Measurements from ENCODE around the gene SAXO1. TPM values are rescaled to one million over a fixed set of nuclear protein-coding genes. Genes with fewer than 3 reads are reported as not detected.

SAXO1 gene
- total RNA-seq, 5 donors from 2014 or later (not counting 1 experiment from before 2014, with no cell fraction given) = 0.19 to 0.79 (median 0.41) TPM; not detected in 1

- WGBS (ENCODE audit: insufficient coverage) = no CpG with 5 or more reads among the region's 2 CpGs
- peaks cover 3% of the 10 kb centered on the region for H3K36me3 Mint-ChIP-seq
- no peak overlapping the region for H3K4me3 ChIP-seq (ENCODE audit: control insufficient read depth in 1 of 2, extremely low read depth in 1 of 2, low read length in 1 of 2)
- ATAC-seq (replicated peaks in 1 of 4) = no peak
- H3K27ac ChIP-seq (ENCODE audit: low read length) = no peak overlapping the region
- H3K4me1 ChIP-seq (ENCODE audit: control insufficient read depth in 1 of 2, extremely low read depth in 1 of 2, insufficient read depth in 2 of 2, low read length in 2 of 2) = no peaks in the 10 kb centered on the region
- peaks cover 22 to 42% of the 10 kb centered on the region in 2 donors for H3K27me3 Mint-ChIP-seq
- no peak for DNase-seq
- H3K27ac Mint-ChIP-seq = no peak overlapping the region
- peaks cover 3 to 6% (median 6%) of the 10 kb centered on the region in 3 donors for H3K4me1 Mint-ChIP-seq
- H3K9me3 ChIP-seq = no peaks in the 10 kb centered on the region
- H3K36me3 ChIP-seq (ENCODE audit: control insufficient read depth in 2 of 2, extremely low read depth in 1 of 2, insufficient read depth in 1 of 2, low read length in 1 of 2) = no peaks in the 10 kb centered on the region
- CTCF ChIA-PET = no interaction called here
- peaks cover 3 to 8% (median 6%) of the 10 kb centered on the region in 3 donors for H3K9me3 Mint-ChIP-seq
- H3K4me3 Mint-ChIP-seq = no peak overlapping the region
- peaks cover 0 to 22% of the 10 kb centered on the region in 2 experiments for H3K27me3 ChIP-seq (replicated peaks in 1 of 2; ENCODE audit: control insufficient read depth in 2 of 2, extremely low read depth in 1 of 2, insufficient read depth in 2 of 2, low read length in 1 of 2)
- POLR2A ChIA-PET = no interaction called here
Observed at GRCh38 chr9:18971404-18971803, 61.6 kb downstream of the SAXO1 start.

- Histone ChIP-seq H3K4me1 (ENCODE audit: control insufficient read depth in 1 of 2, extremely low read depth in 1 of 2, insufficient read depth in 2 of 2, low read length in 2 of 2) (no peaks in the 10 kb centered on the region), H3K27ac (ENCODE audit: low read length) (no peak overlapping the region), H3K4me3 (ENCODE audit: control insufficient read depth in 1 of 2, extremely low read depth in 1 of 2, low read length in 1 of 2) (no peak overlapping the region), H3K27me3 (replicated peaks in 1 of 2; ENCODE audit: control insufficient read depth in 2 of 2, extremely low read depth in 1 of 2, insufficient read depth in 2 of 2, low read length in 1 of 2) (peaks cover 0 to 22% of the 10 kb centered on the region in 2 experiments), H3K9me3 (no peaks in the 10 kb centered on the region), H3K36me3 (ENCODE audit: control insufficient read depth in 2 of 2, extremely low read depth in 1 of 2, insufficient read depth in 1 of 2, low read length in 1 of 2) (no peaks in the 10 kb centered on the region)
- H3K4me3 Mint-ChIP-seq = no peak overlapping the region
- peaks cover 8 to 16% (median 14%) of the 10 kb centered on the region in 3 donors for H3K9me3 Mint-ChIP-seq
- peaks cover 23 to 42% of the 10 kb centered on the region in 2 donors for H3K27me3 Mint-ChIP-seq
- no peak for DNase-seq
- POLR2A ChIA-PET = no interaction called here
- H3K4me1 Mint-ChIP-seq = no peaks in the 10 kb centered on the region
- CTCF ChIA-PET = no interaction called here
- no peak for ATAC-seq (replicated peaks in 1 of 4)
- WGBS (ENCODE audit: insufficient coverage) = 100% methylated on average over 1 of the region's 2 CpGs
- peaks cover 3% of the 10 kb centered on the region for H3K36me3 Mint-ChIP-seq
- H3K27ac Mint-ChIP-seq = no peak overlapping the region
Observed at GRCh38 chr9:18970393-18970792, 62.6 kb downstream of the SAXO1 start.

GRCh38 chr9:18969128-18969527 lies 63.9 kb downstream of the SAXO1 start:
- peaks cover 3% of the 10 kb centered on the region for H3K36me3 Mint-ChIP-seq
- H3K27ac Mint-ChIP-seq = no peak overlapping the region
- peaks cover 23 to 40% of the 10 kb centered on the region in 2 donors for H3K27me3 Mint-ChIP-seq
- H3K9me3 Mint-ChIP-seq = peaks cover 8 to 29% (median 14%) of the 10 kb centered on the region in 3 donors
- Histone ChIP-seq H3K27me3 (replicated peaks in 1 of 2; ENCODE audit: control insufficient read depth in 2 of 2, extremely low read depth in 1 of 2, insufficient read depth in 2 of 2, low read length in 1 of 2) (peaks cover 0 to 22% of the 10 kb centered on the region in 2 experiments), H3K4me1 (ENCODE audit: control insufficient read depth in 1 of 2, extremely low read depth in 1 of 2, insufficient read depth in 2 of 2, low read length in 2 of 2) (no peaks in the 10 kb centered on the region), H3K9me3 (no peaks in the 10 kb centered on the region), H3K27ac (ENCODE audit: low read length) (no peak overlapping the region), H3K4me3 (ENCODE audit: control insufficient read depth in 1 of 2, extremely low read depth in 1 of 2, low read length in 1 of 2) (no peak overlapping the region), H3K36me3 (ENCODE audit: control insufficient read depth in 2 of 2, extremely low read depth in 1 of 2, insufficient read depth in 1 of 2, low read length in 1 of 2) (no peaks in the 10 kb centered on the region)
- H3K4me3 Mint-ChIP-seq = no peak overlapping the region
- DNase-seq = no peak
- no peaks in the 10 kb centered on the region for H3K4me1 Mint-ChIP-seq
- POLR2A ChIA-PET = no interaction called here
- no peak for ATAC-seq (replicated peaks in 1 of 4)
- 29% methylated on average over 1 of the region's 3 CpGs for WGBS (ENCODE audit: insufficient coverage)
- CTCF ChIA-PET = no interaction called here

- CTCF ChIA-PET = no interaction called here
- Histone ChIP-seq H3K36me3 (ENCODE audit: control insufficient read depth in 2 of 2, extremely low read depth in 1 of 2, insufficient read depth in 1 of 2, low read length in 1 of 2) (no peaks in the 10 kb centered on the region), H3K27ac (ENCODE audit: low read length) (no peak overlapping the region), H3K27me3 (replicated peaks in 1 of 2; ENCODE audit: control insufficient read depth in 2 of 2, extremely low read depth in 1 of 2, insufficient read depth in 2 of 2, low read length in 1 of 2) (peaks cover 0 to 13% of the 10 kb centered on the region in 2 experiments), H3K4me3 (ENCODE audit: control insufficient read depth in 1 of 2, extremely low read depth in 1 of 2, low read length in 1 of 2) (no peak overlapping the region), H3K9me3 (no peaks in the 10 kb centered on the region), H3K4me1 (ENCODE audit: control insufficient read depth in 1 of 2, extremely low read depth in 1 of 2, insufficient read depth in 2 of 2, low read length in 2 of 2) (no peaks in the 10 kb centered on the region)
- Mint-ChIP-seq H3K27me3 (peaks cover 12 to 22% of the 10 kb centered on the region in 2 donors), H3K9me3 (peaks cover 0 to 4% (median 0%) of the 10 kb centered on the region in 3 donors), H3K4me3 (no peak overlapping the region), H3K36me3 (no peaks in the 10 kb centered on the region), H3K4me1 (no peaks in the 10 kb centered on the region), H3K27ac (no peak overlapping the region)
- ATAC-seq (replicated peaks in 1 of 4) (no peak), DNase-seq (no peak)
- 60% methylated on average over 1 of the region's 2 CpGs for WGBS (ENCODE audit: insufficient coverage)
- POLR2A ChIA-PET = no interaction called here
Observed at GRCh38 chr9:18955626-18956025, 77.4 kb downstream of the SAXO1 start.

- no peak overlapping the region for H3K27ac ChIP-seq (ENCODE audit: low read length)
- no peaks in the 10 kb centered on the region for H3K4me1 ChIP-seq (ENCODE audit: control insufficient read depth in 1 of 2, extremely low read depth in 1 of 2, insufficient read depth in 2 of 2, low read length in 2 of 2)
- Mint-ChIP-seq H3K4me1 (no peaks in the 10 kb centered on the region), H3K27ac (no peak overlapping the region), H3K4me3 (no peak overlapping the region), H3K9me3 (no peaks in the 10 kb centered on the region), H3K36me3 (no peaks in the 10 kb centered on the region), H3K27me3 (peaks cover 5 to 14% of the 10 kb centered on the region in 2 donors)
- CTCF ChIA-PET = no interaction called here
- ATAC-seq (replicated peaks in 1 of 4) (no peak), DNase-seq (no peak)
- H3K27me3 ChIP-seq (replicated peaks in 1 of 2; ENCODE audit: control insufficient read depth in 2 of 2, extremely low read depth in 1 of 2, insufficient read depth in 2 of 2, low read length in 1 of 2) = peaks cover 0 to 6% of the 10 kb centered on the region in 2 experiments
- H3K9me3 ChIP-seq = no peaks in the 10 kb centered on the region
- no CpG with 5 or more reads among the region's 1 CpG for WGBS (ENCODE audit: insufficient coverage)
- no peaks in the 10 kb centered on the region for H3K36me3 ChIP-seq (ENCODE audit: control insufficient read depth in 2 of 2, extremely low read depth in 1 of 2, insufficient read depth in 1 of 2, low read length in 1 of 2)
- no peak overlapping the region for H3K4me3 ChIP-seq (ENCODE audit: control insufficient read depth in 1 of 2, extremely low read depth in 1 of 2, low read length in 1 of 2)
- POLR2A ChIA-PET = no interaction called here
Observed at GRCh38 chr9:18951936-18952335, 81.1 kb downstream of the SAXO1 start.

GRCh38 chr9:18947892-18948339 lies 85.1 kb downstream of the SAXO1 start:
- H3K9me3 ChIP-seq = no peaks in the 10 kb centered on the region
- Mint-ChIP-seq H3K27me3 (peaks cover 3 to 6% of the 10 kb centered on the region in 2 donors), H3K4me3 (no peak overlapping the region), H3K27ac (no peak overlapping the region), H3K9me3 (no peaks in the 10 kb centered on the region), H3K36me3 (no peaks in the 10 kb centered on the region), H3K4me1 (no peaks in the 10 kb centered on the region)
- DNase-seq = peak in 1 of 35 experiments; percentile 4
- ATAC-seq (replicated peaks in 1 of 4) = no peak
- no peak overlapping the region for H3K4me3 ChIP-seq (ENCODE audit: control insufficient read depth in 1 of 2, extremely low read depth in 1 of 2, low read length in 1 of 2)
- H3K27me3 ChIP-seq (replicated peaks in 1 of 2; ENCODE audit: control insufficient read depth in 2 of 2, extremely low read depth in 1 of 2, insufficient read depth in 2 of 2, low read length in 1 of 2) = no peaks in the 10 kb centered on the region
- CTCF ChIA-PET = no interaction called here
- POLR2A ChIA-PET = no interaction called here
- no peaks in the 10 kb centered on the region for H3K4me1 ChIP-seq (ENCODE audit: control insufficient read depth in 1 of 2, extremely low read depth in 1 of 2, insufficient read depth in 2 of 2, low read length in 2 of 2)
- H3K27ac ChIP-seq (ENCODE audit: low read length) = no peak overlapping the region
- H3K36me3 ChIP-seq (ENCODE audit: control insufficient read depth in 2 of 2, extremely low read depth in 1 of 2, insufficient read depth in 1 of 2, low read length in 1 of 2) = no peaks in the 10 kb centered on the region
- WGBS (ENCODE audit: insufficient coverage) = 72% methylated on average over 2 of the region's 4 CpGs

- no peaks in the 10 kb centered on the region for H3K27me3 ChIP-seq (replicated peaks in 1 of 2; ENCODE audit: control insufficient read depth in 2 of 2, extremely low read depth in 1 of 2, insufficient read depth in 2 of 2, low read length in 1 of 2)
- no peak overlapping the region for H3K4me3 ChIP-seq (ENCODE audit: control insufficient read depth in 1 of 2, extremely low read depth in 1 of 2, low read length in 1 of 2)
- Mint-ChIP-seq H3K27ac (no peak overlapping the region), H3K27me3 (peaks cover 6 to 12% of the 10 kb centered on the region in 2 donors), H3K9me3 (no peaks in the 10 kb centered on the region), H3K4me1 (no peaks in the 10 kb centered on the region), H3K4me3 (no peak overlapping the region), H3K36me3 (no peaks in the 10 kb centered on the region)
- no peaks in the 10 kb centered on the region for H3K9me3 ChIP-seq
- no peaks in the 10 kb centered on the region for H3K4me1 ChIP-seq (ENCODE audit: control insufficient read depth in 1 of 2, extremely low read depth in 1 of 2, insufficient read depth in 2 of 2, low read length in 2 of 2)
- POLR2A ChIA-PET = no interaction called here
- no peak for DNase-seq
- no CpG with 5 or more reads among the region's 7 CpGs for WGBS (ENCODE audit: insufficient coverage)
- CTCF ChIA-PET = no interaction called here
- H3K36me3 ChIP-seq (ENCODE audit: control insufficient read depth in 2 of 2, extremely low read depth in 1 of 2, insufficient read depth in 1 of 2, low read length in 1 of 2) = no peaks in the 10 kb centered on the region
- no peak overlapping the region for H3K27ac ChIP-seq (ENCODE audit: low read length)
- ATAC-seq (replicated peaks in 1 of 4) = no peak
Observed at GRCh38 chr9:18942801-18943200, 90.2 kb downstream of the SAXO1 start.
